SU-DHL-6 (cell line): ENCODE data around the gene B4GAT1.

Experiments used
- CTCF ChIP-seq: fragments of 200-600 bp; sonication (generic); IDR thresholded peaks from one replicate; pipeline ENCODE4 v1.5.1; 2017; ENCODE audit warnings: antibody characterized with exemption, mild to moderate bottlenecking, low read length, moderate library complexity; ENCODE audit not compliant: insufficient read depth, poor library complexity, severe bottlenecking
- EZH2phosphoT487 ChIP-seq: fragments of 200-600 bp; sonication (generic), shearing (Covaris generic); conservative IDR thresholded peaks from 2 replicates; pipeline ENCODE4 v1.6.1; 2018; ENCODE audit warnings: mild to moderate bottlenecking, antibody characterized with exemption, low read length, moderate library complexity, mixed read lengths

GRCh38 chr11:66328031-66328301, 19.5 kb downstream of the B4GAT1 start:
- TF ChIP-seq CTCF, result no peak
- TF ChIP-seq EZH2phosphoT487, result no peak
